Type B pancreatic cell (in vitro differentiated cells): Measurements from ENCODE around the gene MAP3K2. TPM values are rescaled to one million over a fixed set of nuclear protein-coding genes. Genes with fewer than 3 reads are reported as not detected.

Experiments
- DNase-seq: peaks from one replicate; pipeline ENCODE4 v3.0.0; 2021; ENCODE audit warnings: mixed read lengths; ENCODE audit not compliant: unreplicated experiment; ENCODE audit errors: extremely low spot score
- H3K27ac Mint-ChIP-seq: 2 replicates; pipeline ENCODE4 v1.8.0; 2021; ENCODE audit warnings: mild to moderate bottlenecking, mixed read lengths
- H3K27me3 Mint-ChIP-seq: 2 replicates; pipeline ENCODE4 v1.8.0; 2021; ENCODE audit warnings: mixed read lengths
- H3K36me3 Mint-ChIP-seq: 2 replicates; pipeline ENCODE4 v1.8.0; 2021; ENCODE audit warnings: mixed read lengths
- H3K4me1 Mint-ChIP-seq: one replicate; pipeline ENCODE4 v1.8.0; 2021; ENCODE audit warnings: mixed read lengths; ENCODE audit not compliant: unreplicated experiment
- H3K4me3 Mint-ChIP-seq: 2 replicates; pipeline ENCODE4 v1.8.0; 2021; ENCODE audit warnings: mild to moderate bottlenecking, mixed read lengths
- H3K9me3 Mint-ChIP-seq: 2 replicates; pipeline ENCODE4 v1.8.0; 2021; ENCODE audit warnings: mixed read lengths
- microRNA-seq: library from miRNA; unstranded; fragments of <30 nt; microRNA quantifications from one replicate; pipeline ENCODE4, GENCODE V29; 2020
- total RNA-seq: library from RNA; stranded (reverse); gene quantifications from 2 replicates; pipeline ENCODE4 v1.2.1, GENCODE V29; 2021; ENCODE audit warnings: low replicate concordance
- TF ChIP-seq, protein P1 (sequence below): fragments of 200-600 bp; sonication (generic); conservative IDR thresholded peaks from 2 replicates; pipeline ENCODE4 v1.5.0; 2021; ENCODE audit warnings: antibody characterized with exemption, mild to moderate bottlenecking

The MAP3K2 gene
- total RNA-seq, 1 donor from 2014 or later: 30.8 TPM

- Mint-ChIP-seq H3K36me3 (peaks cover 36% of the 10 kb centered on the region), H3K4me1 (peaks cover 7% of the 10 kb centered on the region), H3K4me3 (no peak overlapping the region), H3K27ac (no peak overlapping the region), H3K9me3 (no peaks in the 10 kb centered on the region), H3K27me3 (no peaks in the 10 kb centered on the region)
- TF ChIP-seq, protein P1, sequence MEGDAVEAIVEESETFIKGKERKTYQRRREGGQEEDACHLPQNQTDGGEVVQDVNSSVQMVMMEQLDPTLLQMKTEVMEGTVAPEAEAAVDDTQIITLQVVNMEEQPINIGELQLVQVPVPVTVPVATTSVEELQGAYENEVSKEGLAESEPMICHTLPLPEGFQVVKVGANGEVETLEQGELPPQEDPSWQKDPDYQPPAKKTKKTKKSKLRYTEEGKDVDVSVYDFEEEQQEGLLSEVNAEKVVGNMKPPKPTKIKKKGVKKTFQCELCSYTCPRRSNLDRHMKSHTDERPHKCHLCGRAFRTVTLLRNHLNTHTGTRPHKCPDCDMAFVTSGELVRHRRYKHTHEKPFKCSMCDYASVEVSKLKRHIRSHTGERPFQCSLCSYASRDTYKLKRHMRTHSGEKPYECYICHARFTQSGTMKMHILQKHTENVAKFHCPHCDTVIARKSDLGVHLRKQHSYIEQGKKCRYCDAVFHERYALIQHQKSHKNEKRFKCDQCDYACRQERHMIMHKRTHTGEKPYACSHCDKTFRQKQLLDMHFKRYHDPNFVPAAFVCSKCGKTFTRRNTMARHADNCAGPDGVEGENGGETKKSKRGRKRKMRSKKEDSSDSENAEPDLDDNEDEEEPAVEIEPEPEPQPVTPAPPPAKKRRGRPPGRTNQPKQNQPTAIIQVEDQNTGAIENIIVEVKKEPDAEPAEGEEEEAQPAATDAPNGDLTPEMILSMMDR: no peak
- no peak for DNase-seq
Observed at GRCh38 chr2:127255721-127256120, 132.1 kb downstream of the MAP3K2 start.

DNA sequence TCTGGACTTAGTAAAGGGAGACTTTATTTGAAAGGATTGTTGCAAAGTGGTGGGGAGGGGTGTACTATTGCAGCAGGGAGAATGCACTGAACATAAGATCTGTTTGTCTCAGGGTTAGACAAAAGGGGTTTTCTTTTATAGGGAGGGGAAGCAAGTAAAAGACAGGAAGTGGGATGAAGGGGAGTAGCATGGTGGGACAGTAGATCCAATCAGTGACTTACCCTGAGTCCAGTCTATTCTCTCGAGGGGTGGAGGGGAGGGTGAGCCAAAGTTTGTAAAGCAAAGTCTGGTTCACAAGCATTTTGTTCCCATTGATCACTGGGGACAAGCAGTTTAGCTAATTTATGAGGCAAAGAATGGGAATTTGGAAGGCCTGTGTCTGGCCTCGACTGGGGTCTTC is 132.6 kb downstream of the MAP3K2 start:
- Mint-ChIP-seq H3K27me3 (no peaks in the 10 kb centered on the region), H3K27ac (no peak overlapping the region), H3K4me3 (no peak overlapping the region), H3K4me1 (peaks cover 7% of the 10 kb centered on the region), H3K9me3 (no peaks in the 10 kb centered on the region), H3K36me3 (peaks cover 36% of the 10 kb centered on the region)
- no peak for DNase-seq
- TF ChIP-seq, protein P1: no peak

DNA sequence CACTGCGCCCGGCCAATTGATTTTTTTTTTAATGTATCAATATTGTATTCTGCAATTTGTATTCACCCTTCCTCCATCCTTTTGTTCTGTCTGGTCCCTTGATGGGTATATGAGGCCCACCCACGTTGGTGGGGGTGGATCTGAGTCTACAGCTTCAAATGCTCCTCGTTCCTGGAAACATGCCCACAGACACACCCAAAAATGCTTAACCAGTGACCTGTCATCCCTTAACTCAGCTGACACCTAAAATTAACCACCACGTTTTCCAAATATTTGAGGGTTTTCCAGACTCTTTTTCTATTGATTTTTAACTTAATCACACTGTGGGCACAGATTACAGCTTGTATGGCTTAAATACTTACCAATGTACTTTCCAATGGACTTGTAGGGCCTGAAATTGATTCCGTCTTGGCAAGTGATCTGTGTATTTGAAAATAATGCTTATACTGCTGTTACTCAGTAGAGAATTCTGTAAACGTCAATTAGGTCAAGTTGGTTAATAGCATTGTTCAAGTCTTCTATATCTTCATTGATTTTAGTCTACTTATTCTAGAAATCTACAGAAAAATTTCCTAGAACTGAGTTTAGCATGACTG is 133.3 kb downstream of the MAP3K2 start:
- H3K9me3 Mint-ChIP-seq: no peaks in the 10 kb centered on the region
- H3K27ac Mint-ChIP-seq: no peak overlapping the region
- H3K27me3 Mint-ChIP-seq: no peaks in the 10 kb centered on the region
- DNase-seq: no peak
- H3K4me1 Mint-ChIP-seq: peaks cover 7% of the 10 kb centered on the region
- peaks cover 32% of the 10 kb centered on the region for H3K36me3 Mint-ChIP-seq
- TF ChIP-seq, protein P1: no peak
- H3K4me3 Mint-ChIP-seq: no peak overlapping the region

Small RNA genes lying within 50 kb of the gene (microRNA-seq; reads per million reads assigned to microRNA genes)
- gene MIR4783: 1.1 reads per million

Other genes starting within 250 kb of the MAP3K2 start
- gene CYP27C1, start 167.7 kb downstream of the MAP3K2 start, total RNA-seq: 0.62 and 5.1 TPM in 2 replicates
- 43.4 and 52.9 TPM in 2 replicates for gene ERCC3, start 93.8 kb downstream of the MAP3K2 start, total RNA-seq
- 8.9 and 18.7 TPM in 2 replicates for gene PROC, start 30.5 kb upstream of the MAP3K2 start, total RNA-seq
- 45.3 and 46.1 TPM in 2 replicates for gene IWS1, start 138.5 kb upstream of the MAP3K2 start, total RNA-seq
- 1.7 and 5.0 TPM in 2 replicates for gene MYO7B, start 147.7 kb upstream of the MAP3K2 start, total RNA-seq